Measurements from ENCODE around the gene METAP1. TPM values are rescaled to one million over a fixed set of nuclear protein-coding genes. Genes with fewer than 3 reads are reported as not detected.

The METAP1 gene
- total RNA-seq, 1 donor from 2014 or later, result 43.1 TPM

- TF ChIP-seq, protein P1, sequence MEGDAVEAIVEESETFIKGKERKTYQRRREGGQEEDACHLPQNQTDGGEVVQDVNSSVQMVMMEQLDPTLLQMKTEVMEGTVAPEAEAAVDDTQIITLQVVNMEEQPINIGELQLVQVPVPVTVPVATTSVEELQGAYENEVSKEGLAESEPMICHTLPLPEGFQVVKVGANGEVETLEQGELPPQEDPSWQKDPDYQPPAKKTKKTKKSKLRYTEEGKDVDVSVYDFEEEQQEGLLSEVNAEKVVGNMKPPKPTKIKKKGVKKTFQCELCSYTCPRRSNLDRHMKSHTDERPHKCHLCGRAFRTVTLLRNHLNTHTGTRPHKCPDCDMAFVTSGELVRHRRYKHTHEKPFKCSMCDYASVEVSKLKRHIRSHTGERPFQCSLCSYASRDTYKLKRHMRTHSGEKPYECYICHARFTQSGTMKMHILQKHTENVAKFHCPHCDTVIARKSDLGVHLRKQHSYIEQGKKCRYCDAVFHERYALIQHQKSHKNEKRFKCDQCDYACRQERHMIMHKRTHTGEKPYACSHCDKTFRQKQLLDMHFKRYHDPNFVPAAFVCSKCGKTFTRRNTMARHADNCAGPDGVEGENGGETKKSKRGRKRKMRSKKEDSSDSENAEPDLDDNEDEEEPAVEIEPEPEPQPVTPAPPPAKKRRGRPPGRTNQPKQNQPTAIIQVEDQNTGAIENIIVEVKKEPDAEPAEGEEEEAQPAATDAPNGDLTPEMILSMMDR (conservative IDR thresholded peaks at IDR 0.05), result no peak
- Mint-ChIP-seq H3K27ac (no peak overlapping the region), H3K27me3 (no peaks in the 10 kb centered on the region), H3K36me3 (peaks cover 40% of the 10 kb centered on the region), H3K4me3 (no peak overlapping the region), H3K9me3 (no peaks in the 10 kb centered on the region), H3K4me1 (ENCODE audit: unreplicated experiment) (no peaks in the 10 kb centered on the region)
- no peak for DNase-seq (ENCODE audit: extremely low spot score, unreplicated experiment)
Measured at GRCh38 chr4:99074816-99075215, 79.3 kb downstream of the METAP1 start.

- DNase-seq (ENCODE audit: extremely low spot score, unreplicated experiment), result no peak
- Mint-ChIP-seq H3K27me3 (no peaks in the 10 kb centered on the region), H3K4me1 (ENCODE audit: unreplicated experiment) (no peaks in the 10 kb centered on the region), H3K27ac (no peak overlapping the region), H3K36me3 (peaks cover 45% of the 10 kb centered on the region), H3K9me3 (no peaks in the 10 kb centered on the region), H3K4me3 (no peak overlapping the region)
- TF ChIP-seq, protein P1 (conservative IDR thresholded peaks at IDR 0.05), result no peak
Measured at GRCh38 chr4:99076292-99076976, 80.9 kb downstream of the METAP1 start.

GRCh38 chr4:99077177-99077576 lies 81.7 kb downstream of the METAP1 start:
- no peak for DNase-seq (ENCODE audit: extremely low spot score, unreplicated experiment)
- TF ChIP-seq, protein P1 (conservative IDR thresholded peaks at IDR 0.05), result no peak
- Mint-ChIP-seq H3K4me1 (ENCODE audit: unreplicated experiment) (no peaks in the 10 kb centered on the region), H3K4me3 (no peak overlapping the region), H3K36me3 (peaks cover 48% of the 10 kb centered on the region), H3K27ac (no peak overlapping the region), H3K9me3 (no peaks in the 10 kb centered on the region), H3K27me3 (no peaks in the 10 kb centered on the region)

- H3K27me3 Mint-ChIP-seq, result no peaks in the 10 kb centered on the region
Measured at GRCh38 chr4:99078336-99078735, 82.8 kb downstream of the METAP1 start.

DNA sequence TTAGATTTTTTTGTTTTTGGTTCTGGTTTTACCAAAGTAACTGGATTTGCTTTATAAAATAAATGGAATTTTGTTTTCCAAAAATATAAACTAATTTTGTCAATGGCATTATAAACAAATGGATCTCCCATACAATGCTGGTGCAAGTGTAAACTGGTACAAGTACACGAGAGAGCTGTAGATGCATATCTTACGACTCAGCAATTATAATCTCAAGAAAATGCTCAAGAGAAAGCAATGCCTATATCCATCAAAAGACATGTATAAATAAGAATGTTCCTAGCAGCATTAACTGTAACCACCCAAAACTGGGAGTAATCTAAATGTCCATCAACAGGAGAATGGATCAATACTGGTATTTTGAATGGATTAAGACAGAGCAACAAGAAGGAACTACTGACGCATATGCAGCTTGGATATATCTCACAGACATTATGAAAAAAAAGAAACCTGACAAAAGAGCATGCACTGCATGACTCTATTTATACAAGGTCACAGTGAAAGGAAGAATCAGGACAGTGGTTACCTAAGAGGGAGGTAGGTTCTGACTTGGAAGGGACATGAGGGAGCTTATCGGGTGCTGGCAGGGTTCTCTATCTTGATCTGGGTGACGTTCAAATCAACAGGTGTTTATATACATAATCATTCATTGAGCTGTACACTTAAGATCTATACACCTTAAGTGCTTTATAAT lies 83.6 kb downstream of the METAP1 start:
- Mint-ChIP-seq H3K9me3 (no peaks in the 10 kb centered on the region), H3K27ac (no peak overlapping the region), H3K4me1 (ENCODE audit: unreplicated experiment) (no peaks in the 10 kb centered on the region), H3K4me3 (no peak overlapping the region), H3K27me3 (no peaks in the 10 kb centered on the region), H3K36me3 (peaks cover 38% of the 10 kb centered on the region)
- DNase-seq (ENCODE audit: extremely low spot score, unreplicated experiment), result no peak
- TF ChIP-seq, protein P1 (conservative IDR thresholded peaks at IDR 0.05), result no peak

More at GRCh38 chr4:99078336-99078735, 82.8 kb downstream of the METAP1 start:
- Mint-ChIP-seq H3K36me3 (peaks cover 42% of the 10 kb centered on the region), H3K27ac (no peak overlapping the region), H3K4me1 (ENCODE audit: unreplicated experiment) (no peaks in the 10 kb centered on the region), H3K4me3 (no peak overlapping the region), H3K9me3 (no peaks in the 10 kb centered on the region)
- TF ChIP-seq, protein P1 (conservative IDR thresholded peaks at IDR 0.05), result no peak
- no peak for DNase-seq (ENCODE audit: extremely low spot score, unreplicated experiment)

All from type B pancreatic cell (in vitro differentiated cells).